Measurements from ENCODE around the gene CELSR2.
A peak's percentile ranks its signal among the peaks of the same experiment; 100 is the strongest.
"Not testable (repeated sequence)": the region's sequence is repeated elsewhere in the genome, so short reads cannot be mapped to it uniquely, and the experiment has no call there.

The CELSR2 gene

GRCh38 chr1:109281680-109282496 lies 32.5 kb downstream of the CELSR2 start:
- Histone ChIP-seq H3K27me3 (ENCODE audit: control insufficient read depth, insufficient read depth, low read length) (no peaks in the 10 kb centered on the region), H3K4me3 (ENCODE audit: low read length) (peak overlapping the region; percentile 55), H3K9me3 (ENCODE audit: control insufficient read depth, low read length) (no peaks in the 10 kb centered on the region), H3K36me3 (ENCODE audit: control insufficient read depth, insufficient read depth, low read length) (no peaks in the 10 kb centered on the region), H3K4me1 (ENCODE audit: control insufficient read depth, insufficient read depth, low read length) (peaks cover 30% of the 10 kb centered on the region), H3K9ac (ENCODE audit: low read length) (peak overlapping the region; percentile 44)

- Histone ChIP-seq H3K4me3 (ENCODE audit: low read length) (peak overlapping the region; percentile 55), H3K4me1 (ENCODE audit: control insufficient read depth, insufficient read depth, low read length) (peaks cover 24% of the 10 kb centered on the region), H3K36me3 (ENCODE audit: control insufficient read depth, insufficient read depth, low read length) (no peaks in the 10 kb centered on the region), H3K27me3 (ENCODE audit: control insufficient read depth, insufficient read depth, low read length) (no peaks in the 10 kb centered on the region), H3K9ac (ENCODE audit: low read length) (peak overlapping the region; percentile 44), H3K9me3 (ENCODE audit: control insufficient read depth, low read length) (no peaks in the 10 kb centered on the region)
Observed at GRCh38 chr1:109282497-109282951, 33.2 kb downstream of the CELSR2 start.

GRCh38 chr1:109282952-109283747 lies 33.8 kb downstream of the CELSR2 start, which contains the start of gene PSRC1:
Gene PSRC1, minus strand, starts transcription at chr1:109283145.
- peaks cover 19% of the 10 kb centered on the region for H3K4me1 ChIP-seq (ENCODE audit: control insufficient read depth, insufficient read depth, low read length)
- H3K27me3 ChIP-seq (ENCODE audit: control insufficient read depth, insufficient read depth, low read length) = no peaks in the 10 kb centered on the region
- H3K4me3 ChIP-seq (ENCODE audit: low read length) = peak within 1 kb of the TSS; percentile 55
- H3K9me3 ChIP-seq (ENCODE audit: control insufficient read depth, low read length) = no peaks in the 10 kb centered on the region
- H3K36me3 ChIP-seq (ENCODE audit: control insufficient read depth, insufficient read depth, low read length) = no peaks in the 10 kb centered on the region
- peak within 1 kb of the TSS; percentile 48 for H3K9ac ChIP-seq (ENCODE audit: low read length)

- H3K4me1 ChIP-seq (ENCODE audit: control insufficient read depth, insufficient read depth, low read length) = peaks cover 19% of the 10 kb centered on the region
- no peaks in the 10 kb centered on the region for H3K27me3 ChIP-seq (ENCODE audit: control insufficient read depth, insufficient read depth, low read length)
- no peaks in the 10 kb centered on the region for H3K36me3 ChIP-seq (ENCODE audit: control insufficient read depth, insufficient read depth, low read length)
- H3K9me3 ChIP-seq (ENCODE audit: control insufficient read depth, low read length) = no peaks in the 10 kb centered on the region
- H3K9ac ChIP-seq (ENCODE audit: low read length) = peak overlapping the region; percentile 48
- peak overlapping the region; percentile 55 for H3K4me3 ChIP-seq (ENCODE audit: low read length)
Observed at GRCh38 chr1:109283748-109284600, 34.6 kb downstream of the CELSR2 start.

- H3K9ac ChIP-seq (ENCODE audit: low read length); H3K27me3 ChIP-seq (ENCODE audit: control insufficient read depth, insufficient read depth, low read length); H3K4me3 ChIP-seq (ENCODE audit: low read length); H3K9me3 ChIP-seq (ENCODE audit: control insufficient read depth, low read length); H3K36me3 ChIP-seq (ENCODE audit: control insufficient read depth, insufficient read depth, low read length): not testable (repeated sequence)
- H3K4me1 ChIP-seq (ENCODE audit: control insufficient read depth, insufficient read depth, low read length) = peaks cover 14% of the 10 kb centered on the region
Observed at GRCh38 chr1:109286762-109287161, 37.4 kb downstream of the CELSR2 start.

GRCh38 chr1:109290137-109290536 lies 40.8 kb downstream of the CELSR2 start:
- Histone ChIP-seq H3K9ac (ENCODE audit: low read length) (no peak overlapping the region), H3K4me3 (ENCODE audit: low read length) (no peak overlapping the region), H3K36me3 (ENCODE audit: control insufficient read depth, insufficient read depth, low read length) (no peaks in the 10 kb centered on the region), H3K27me3 (ENCODE audit: control insufficient read depth, insufficient read depth, low read length) (no peaks in the 10 kb centered on the region), H3K4me1 (ENCODE audit: control insufficient read depth, insufficient read depth, low read length) (no peaks in the 10 kb centered on the region), H3K9me3 (ENCODE audit: control insufficient read depth, low read length) (no peaks in the 10 kb centered on the region)

- Histone ChIP-seq H3K9me3 (ENCODE audit: control insufficient read depth, low read length) (no peaks in the 10 kb centered on the region), H3K9ac (ENCODE audit: low read length) (no peak overlapping the region), H3K27me3 (ENCODE audit: control insufficient read depth, insufficient read depth, low read length) (no peaks in the 10 kb centered on the region), H3K36me3 (ENCODE audit: control insufficient read depth, insufficient read depth, low read length) (no peaks in the 10 kb centered on the region), H3K4me3 (ENCODE audit: low read length) (no peak overlapping the region), H3K4me1 (ENCODE audit: control insufficient read depth, insufficient read depth, low read length) (no peaks in the 10 kb centered on the region)
Observed at GRCh38 chr1:109290998-109291397, 41.7 kb downstream of the CELSR2 start.

- H3K9ac ChIP-seq (ENCODE audit: low read length) = no peak overlapping the region
- no peaks in the 10 kb centered on the region for H3K9me3 ChIP-seq (ENCODE audit: control insufficient read depth, low read length)
- no peaks in the 10 kb centered on the region for H3K36me3 ChIP-seq (ENCODE audit: control insufficient read depth, insufficient read depth, low read length)
- no peaks in the 10 kb centered on the region for H3K4me1 ChIP-seq (ENCODE audit: control insufficient read depth, insufficient read depth, low read length)
- no peak overlapping the region for H3K4me3 ChIP-seq (ENCODE audit: low read length)
- no peaks in the 10 kb centered on the region for H3K27me3 ChIP-seq (ENCODE audit: control insufficient read depth, insufficient read depth, low read length)
Observed at GRCh38 chr1:109292364-109292763, 43.0 kb downstream of the CELSR2 start.

- no peak overlapping the region for H3K9ac ChIP-seq (ENCODE audit: low read length)
- H3K27me3 ChIP-seq (ENCODE audit: control insufficient read depth, insufficient read depth, low read length) = no peaks in the 10 kb centered on the region
- H3K4me3 ChIP-seq (ENCODE audit: low read length) = no peak overlapping the region
- no peaks in the 10 kb centered on the region for H3K36me3 ChIP-seq (ENCODE audit: control insufficient read depth, insufficient read depth, low read length)
- no peaks in the 10 kb centered on the region for H3K9me3 ChIP-seq (ENCODE audit: control insufficient read depth, low read length)
- H3K4me1 ChIP-seq (ENCODE audit: control insufficient read depth, insufficient read depth, low read length) = no peaks in the 10 kb centered on the region
Observed at GRCh38 chr1:109293026-109293425, 43.7 kb downstream of the CELSR2 start.

- H3K36me3 ChIP-seq (ENCODE audit: control insufficient read depth, insufficient read depth, low read length) = no peaks in the 10 kb centered on the region
- H3K4me1 ChIP-seq (ENCODE audit: control insufficient read depth, insufficient read depth, low read length) = no peaks in the 10 kb centered on the region
- H3K9ac ChIP-seq (ENCODE audit: low read length) = no peak overlapping the region
- H3K27me3 ChIP-seq (ENCODE audit: control insufficient read depth, insufficient read depth, low read length) = no peaks in the 10 kb centered on the region
- H3K4me3 ChIP-seq (ENCODE audit: low read length) = no peak overlapping the region
- no peaks in the 10 kb centered on the region for H3K9me3 ChIP-seq (ENCODE audit: control insufficient read depth, low read length)
Observed at GRCh38 chr1:109294481-109294880, 45.1 kb downstream of the CELSR2 start.

GRCh38 chr1:109295712-109296415 lies 46.5 kb downstream of the CELSR2 start:
- no peaks in the 10 kb centered on the region for H3K27me3 ChIP-seq (ENCODE audit: control insufficient read depth, insufficient read depth, low read length)
- no peaks in the 10 kb centered on the region for H3K36me3 ChIP-seq (ENCODE audit: control insufficient read depth, insufficient read depth, low read length)
- no peak overlapping the region for H3K4me3 ChIP-seq (ENCODE audit: low read length)
- no peaks in the 10 kb centered on the region for H3K9me3 ChIP-seq (ENCODE audit: control insufficient read depth, low read length)
- H3K4me1 ChIP-seq (ENCODE audit: control insufficient read depth, insufficient read depth, low read length) = no peaks in the 10 kb centered on the region
- H3K9ac ChIP-seq (ENCODE audit: low read length) = no peak overlapping the region

Data from mucosa of stomach (tissue), 1 donor.